Forelimb muscle (tissue), 1 donor: ENCODE data around the gene BPIFB1. TPM values are rescaled to one million over a fixed set of nuclear protein-coding genes. Genes with fewer than 3 reads are reported as not detected.

Source experiments
- DNase-seq: peaks from one replicate; pipeline ENCODE4 v3.0.0-alpha.2; 2013; ENCODE audit warnings: low read depth
- polyA plus RNA-seq: library from polyadenylated mRNA; unstranded; fragments of 120-200 nt; gene quantifications from one replicate; pipeline ENCODE4 v1.2.1, GENCODE V29; 2013; ENCODE audit not compliant: insufficient read length

BPIFB1 gene
- polyA plus RNA-seq, 1 donor, result not detected

DNA sequence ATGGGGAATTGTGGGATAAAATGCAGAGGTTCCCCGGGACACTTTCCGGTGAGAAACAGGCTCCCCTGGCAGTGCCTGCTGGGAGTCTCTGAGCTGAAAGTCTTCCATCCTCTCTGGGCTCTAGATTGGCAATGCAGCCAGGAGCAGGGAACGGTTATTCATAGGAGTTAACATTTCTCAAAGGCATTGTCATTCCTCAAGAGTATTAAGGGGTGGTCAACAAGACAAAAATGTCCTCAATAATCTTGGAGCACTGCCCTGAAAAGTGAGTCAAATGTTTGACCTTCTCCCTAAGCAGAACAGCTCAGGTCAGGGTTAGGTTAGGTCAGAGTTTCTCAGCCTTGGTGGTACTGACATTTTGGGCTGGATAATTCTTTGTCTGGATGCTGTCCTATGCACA lies 13.2 kb downstream of the BPIFB1 start:
- DNase-seq, result no peak

DNA sequence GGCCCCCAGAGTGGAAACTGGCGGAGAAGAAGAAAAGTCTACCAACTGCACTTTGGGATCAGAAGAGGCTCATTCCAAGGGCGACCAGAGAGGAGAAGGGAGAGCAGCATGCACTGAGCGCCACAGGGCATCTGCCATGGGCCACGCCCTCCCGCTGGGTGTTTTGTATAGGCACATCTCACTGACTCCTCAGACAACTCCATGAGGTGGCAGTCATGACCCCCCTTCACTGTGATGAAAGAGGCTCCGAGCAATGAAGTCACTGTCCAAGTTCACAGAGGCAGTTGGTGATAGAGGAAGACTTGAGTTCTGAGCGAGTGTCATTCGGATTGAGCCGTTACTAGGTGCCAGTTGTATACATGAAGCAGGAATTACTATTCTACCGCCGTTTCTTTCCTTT lies 15.4 kb downstream of the BPIFB1 start:
- no peak for DNase-seq

DNA sequence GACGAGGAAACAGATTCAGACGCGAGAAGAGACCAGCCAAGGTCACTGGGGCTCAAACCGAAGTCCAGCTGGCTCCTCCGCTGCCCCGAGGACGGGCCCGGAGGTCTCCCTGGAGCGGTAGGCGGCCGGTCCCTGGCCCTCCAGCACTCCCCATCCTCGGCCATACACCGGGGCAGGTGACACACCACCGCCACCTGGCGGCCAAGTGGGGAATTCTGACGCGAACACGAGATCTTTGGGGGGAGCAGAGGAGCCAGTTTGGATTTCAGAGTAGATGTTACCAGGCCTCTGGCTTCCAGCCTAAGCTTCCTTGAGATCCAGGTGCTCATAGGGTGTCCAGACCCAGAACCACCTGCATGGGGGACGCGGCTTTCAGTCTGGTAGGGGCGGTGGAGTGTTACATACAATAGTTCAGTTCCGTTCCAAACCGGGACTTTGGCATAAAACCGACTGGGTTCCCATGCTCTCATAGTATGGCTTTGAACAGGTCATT lies 16.1 kb downstream of the BPIFB1 start:
- no peak for DNase-seq

DNA sequence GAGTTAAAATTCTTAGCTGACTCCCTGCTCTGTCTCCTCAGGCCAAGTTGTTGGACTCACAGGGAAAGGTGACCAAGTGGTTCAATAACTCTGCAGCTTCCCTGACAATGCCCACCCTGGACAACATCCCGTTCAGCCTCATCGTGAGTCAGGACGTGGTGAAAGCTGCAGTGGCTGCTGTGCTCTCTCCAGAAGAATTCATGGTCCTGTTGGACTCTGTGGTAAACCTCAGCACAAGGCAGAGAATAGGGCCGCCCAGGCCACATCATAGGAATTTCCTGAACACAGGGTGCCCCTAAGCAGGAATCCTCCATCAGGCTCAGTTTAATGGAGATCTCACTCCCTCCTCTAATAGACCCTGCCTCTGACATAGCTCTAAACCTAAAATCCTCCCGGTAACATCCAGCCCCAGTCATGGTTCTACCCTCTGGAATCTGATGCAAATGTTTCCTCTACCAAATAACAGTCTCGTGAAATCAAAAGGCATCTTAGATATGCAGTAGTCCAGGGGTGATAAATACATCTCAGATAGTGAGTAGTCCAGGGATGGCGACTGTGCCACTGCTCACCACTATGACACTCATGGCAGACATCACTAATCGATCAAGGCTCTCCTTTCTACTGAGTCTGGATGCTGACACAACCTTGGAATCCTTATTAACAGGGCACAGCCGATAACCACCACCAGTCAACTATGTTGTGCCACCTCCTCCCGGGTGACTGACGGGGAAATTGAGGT lies 18.3 kb downstream of the BPIFB1 start:
- DNase-seq, result no peak

DNA sequence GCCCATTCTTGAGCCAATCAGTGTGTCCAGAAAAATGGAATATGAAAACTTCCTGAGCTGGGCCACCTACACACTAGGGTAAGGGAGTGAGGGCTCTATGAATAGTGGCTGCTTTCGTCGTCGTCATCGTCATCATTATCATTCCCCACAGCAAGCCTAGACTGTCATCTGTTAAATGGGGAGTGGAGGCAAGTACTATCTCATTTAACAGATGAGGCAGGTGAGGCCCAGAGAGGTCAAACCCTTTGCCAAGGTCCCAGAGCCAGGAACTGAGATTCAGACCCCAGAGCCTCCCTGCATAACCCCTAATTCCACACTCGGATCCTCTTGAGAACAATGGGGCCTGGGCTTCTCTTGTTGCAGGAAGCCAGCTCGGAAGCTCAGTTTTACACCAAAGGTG lies 20.6 kb downstream of the BPIFB1 start:
- DNase-seq, result no peak

DNA sequence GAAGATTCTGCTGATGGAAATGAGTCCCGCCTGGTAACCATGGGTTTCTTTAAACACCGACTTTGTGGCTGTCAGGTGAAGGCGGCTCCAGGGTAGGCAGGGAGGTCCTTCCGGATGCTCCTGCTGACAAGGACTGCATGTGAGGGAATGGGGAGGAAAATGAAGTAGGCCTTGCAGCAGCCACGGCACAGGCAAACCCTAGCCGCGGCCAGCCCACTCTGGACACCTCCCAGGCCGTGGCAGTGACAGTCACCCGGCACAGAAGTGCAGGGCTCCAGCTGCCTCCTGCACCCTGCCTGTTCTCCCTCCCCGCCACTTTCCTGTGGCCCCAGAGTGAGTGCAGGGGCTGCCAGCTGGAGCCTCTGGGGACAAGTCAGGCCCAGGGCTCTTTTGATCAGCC lies 21.0 kb downstream of the BPIFB1 start:
- DNase-seq, result no peak

DNA sequence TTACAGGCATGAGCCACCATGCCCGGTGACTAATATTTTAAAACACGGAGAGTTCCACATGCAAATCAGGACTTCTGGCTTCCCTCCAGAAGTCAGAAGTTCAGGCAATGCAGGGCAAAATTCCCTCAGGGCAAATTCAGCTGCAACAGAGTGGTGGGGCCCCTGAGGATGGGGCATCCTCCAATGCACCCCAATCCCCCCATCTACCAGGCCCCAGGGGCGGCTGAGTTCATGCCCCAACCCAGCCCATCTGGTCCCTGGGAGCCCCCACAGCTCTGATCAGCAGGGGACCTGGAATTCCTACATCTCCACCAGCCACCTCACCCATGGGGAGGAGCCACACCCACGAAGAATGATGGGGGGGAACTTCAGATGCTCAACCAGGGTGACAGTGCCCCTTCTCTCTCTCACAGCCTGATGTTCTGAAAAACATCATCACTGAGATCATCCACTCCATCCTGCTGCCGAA lies 22.6 kb downstream of the BPIFB1 start:
- no peak for DNase-seq

DNA sequence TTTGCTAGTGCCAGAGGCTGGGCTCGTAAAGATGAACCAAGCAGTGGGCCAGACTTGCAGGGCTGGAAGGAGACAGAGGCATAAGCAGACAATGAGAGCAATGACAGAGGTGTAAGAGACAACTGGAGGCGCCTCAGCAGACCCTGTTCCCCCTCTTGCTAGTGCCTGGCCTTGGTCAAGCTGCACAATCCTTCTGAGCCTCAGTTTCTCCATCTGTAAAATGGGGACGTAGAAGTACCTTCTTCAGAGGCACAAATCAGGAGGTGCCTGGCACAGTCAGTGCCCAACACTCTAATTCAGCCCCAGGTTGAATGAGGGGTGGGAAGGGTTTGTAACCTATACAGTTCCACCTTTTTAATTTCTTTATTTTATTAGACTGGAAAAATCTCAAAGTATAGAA lies 23.2 kb downstream of the BPIFB1 start:
- DNase-seq, result no peak

DNA sequence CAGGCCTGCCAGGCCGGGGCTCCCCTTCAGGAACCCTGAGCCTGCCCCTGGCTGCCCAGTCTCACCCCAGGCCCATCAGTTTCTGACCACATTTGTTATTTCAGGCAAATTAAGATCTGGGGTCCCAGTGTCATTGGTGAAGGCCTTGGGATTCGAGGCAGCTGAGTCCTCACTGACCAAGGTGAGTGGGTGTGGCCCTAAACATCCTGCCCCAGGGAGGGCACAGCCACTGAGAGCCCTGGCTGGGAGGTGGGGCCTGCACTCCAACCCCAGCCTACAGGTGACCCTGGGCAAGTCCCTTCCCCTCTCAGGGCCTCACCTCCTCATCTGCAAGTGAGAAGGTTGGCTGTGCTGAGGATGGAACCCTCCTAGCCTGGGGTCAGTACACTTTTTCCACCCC lies 23.8 kb downstream of the BPIFB1 start:
- no peak for DNase-seq

DNA sequence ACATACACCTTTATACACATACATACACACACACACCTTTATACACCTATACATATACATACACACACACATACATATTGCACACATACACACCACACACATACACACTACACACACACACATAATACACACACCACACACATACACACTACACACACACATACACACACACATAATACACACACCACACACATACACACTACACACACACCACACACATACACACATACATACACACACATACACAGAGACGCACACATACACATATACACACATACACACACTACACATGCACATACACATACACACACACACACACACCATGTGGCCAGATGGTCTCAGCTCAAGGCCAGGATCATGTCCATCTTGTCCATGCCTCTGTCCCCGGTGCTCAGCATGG lies 25.7 kb downstream of the BPIFB1 start:
- no peak for DNase-seq

DNA sequence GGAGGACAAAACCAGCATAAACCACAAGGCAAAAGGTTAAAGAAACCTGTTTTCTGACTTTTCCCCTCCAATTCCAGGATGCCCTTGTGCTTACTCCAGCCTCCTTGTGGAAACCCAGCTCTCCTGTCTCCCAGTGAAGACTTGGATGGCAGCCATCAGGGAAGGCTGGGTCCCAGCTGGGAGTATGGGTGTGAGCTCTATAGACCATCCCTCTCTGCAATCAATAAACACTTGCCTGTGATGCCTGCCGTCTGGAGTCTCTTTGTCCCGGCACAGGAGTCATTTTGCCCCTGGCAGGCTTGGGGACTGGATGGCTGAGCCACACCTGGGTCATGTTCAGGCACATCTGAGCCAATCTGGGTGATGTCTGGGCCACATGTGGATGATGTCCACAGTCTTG lies 26.6 kb downstream of the BPIFB1 start:
- DNase-seq, result no peak

DNA sequence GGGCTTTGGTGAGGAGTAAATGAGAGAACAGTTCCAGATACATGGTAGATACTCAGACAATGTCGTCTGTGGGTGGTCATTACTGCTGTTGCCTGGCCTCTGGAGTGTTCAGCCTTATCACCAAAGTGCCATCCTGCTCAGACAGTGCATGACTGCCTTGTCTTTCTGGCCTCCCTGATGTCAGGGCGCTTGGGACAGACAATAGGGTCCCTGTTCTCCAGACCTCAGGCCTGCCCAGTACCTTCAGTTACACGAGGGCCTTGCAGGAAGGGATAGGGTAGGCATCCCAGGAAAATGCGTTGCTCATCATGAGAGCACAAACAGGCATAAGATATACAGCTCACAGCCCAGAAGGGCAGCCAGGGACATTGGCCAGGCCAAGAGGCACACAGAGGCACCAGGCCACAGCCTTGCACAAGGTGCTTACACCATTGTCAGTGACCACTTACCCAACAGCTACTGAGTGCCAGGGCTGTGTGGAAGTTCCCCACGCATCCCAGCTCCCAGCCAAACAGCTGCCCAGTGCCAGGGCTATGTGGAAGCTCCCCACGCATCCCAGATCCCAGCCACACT lies 27.4 kb downstream of the BPIFB1 start:
- DNase-seq, result no peak

DNA sequence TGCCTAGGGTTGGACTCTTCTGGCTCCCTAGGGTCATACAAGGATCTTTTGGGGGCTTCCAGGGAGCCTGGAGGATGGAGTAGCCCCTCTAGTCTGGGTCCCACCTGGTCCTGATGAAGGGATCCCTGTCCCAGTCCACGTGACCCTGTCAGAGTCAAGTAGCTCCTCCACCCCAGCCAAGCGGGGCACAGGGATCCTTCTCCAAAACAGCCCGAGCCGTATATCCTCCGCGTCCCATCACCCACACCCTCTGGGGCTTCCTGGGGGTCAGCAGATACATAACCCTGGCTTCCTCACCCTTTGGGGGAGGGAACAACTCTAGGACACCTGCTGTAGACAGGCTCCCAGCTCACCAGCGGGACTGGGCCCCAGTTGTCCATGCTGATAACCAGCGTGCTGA lies 28.0 kb downstream of the BPIFB1 start:
- DNase-seq, result no peak

DNA sequence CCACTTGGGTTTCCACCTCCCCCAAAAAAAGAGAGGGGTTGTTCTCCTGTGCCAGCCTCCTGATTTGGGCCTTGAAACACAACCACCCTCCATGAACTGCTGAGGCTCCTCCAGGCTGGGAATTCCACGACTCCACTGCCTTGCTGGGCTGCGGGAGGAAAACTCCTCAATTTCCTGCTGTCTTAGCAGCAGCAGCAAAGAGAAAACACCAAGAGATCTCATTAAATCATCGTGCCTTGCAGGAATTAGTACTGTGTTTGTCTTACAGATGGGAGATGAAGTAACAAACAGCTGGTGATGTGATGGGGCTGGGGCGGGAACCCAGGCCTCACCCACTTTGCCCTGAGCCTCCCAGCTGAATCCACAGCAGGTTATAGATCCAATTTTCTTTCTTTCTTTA lies 29.0 kb downstream of the BPIFB1 start:
- no peak for DNase-seq

DNA sequence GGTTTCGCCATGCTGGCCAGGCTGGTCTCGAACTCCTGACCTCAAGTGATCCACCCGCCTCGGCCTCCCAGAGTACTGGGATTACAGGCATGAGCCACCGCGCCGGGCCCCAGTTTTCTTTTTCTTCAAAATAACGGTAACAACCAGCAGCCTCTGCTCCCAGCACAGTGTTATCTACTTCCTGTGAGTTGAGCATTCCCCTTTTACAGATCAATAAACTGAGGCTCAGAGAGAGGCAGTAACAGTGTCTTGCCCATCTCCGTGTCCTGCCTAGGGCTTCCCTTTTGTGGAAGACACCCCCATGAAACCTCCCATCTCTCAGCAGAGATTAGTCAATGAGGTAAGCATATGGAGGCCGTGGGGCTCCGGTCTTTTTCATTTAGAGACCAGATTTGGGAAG lies 29.6 kb downstream of the BPIFB1 start:
- no peak for DNase-seq

DNA sequence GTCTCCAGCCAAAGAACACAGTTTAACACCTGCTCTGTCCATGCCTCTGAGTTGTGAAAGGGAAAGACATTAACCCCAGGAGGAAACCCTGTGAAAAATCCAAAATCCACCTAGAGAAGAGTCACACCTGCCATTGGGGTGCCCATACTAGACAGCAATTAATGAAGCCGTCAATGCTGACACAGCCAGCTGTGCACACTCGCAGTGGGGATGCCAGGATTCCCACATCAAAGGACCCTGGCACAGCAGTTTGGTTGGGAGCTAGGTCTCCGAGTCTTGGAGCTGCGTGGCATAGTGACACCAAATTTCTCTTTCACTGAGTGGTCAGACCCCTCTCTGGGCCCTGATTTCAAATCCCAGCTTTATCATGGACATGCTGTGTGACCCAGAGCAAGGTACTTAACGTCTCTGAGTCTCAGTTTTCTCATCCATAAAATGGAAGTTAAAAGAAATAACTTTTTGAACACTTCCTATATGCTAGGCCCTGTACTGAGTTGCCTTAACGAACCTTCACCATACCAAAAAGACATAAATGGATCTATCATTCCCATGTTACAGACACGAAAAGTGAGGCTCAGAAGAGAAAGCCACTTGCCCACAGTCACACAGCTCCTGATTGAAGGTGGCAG lies 30.8 kb downstream of the BPIFB1 start:
- DNase-seq, result no peak

DNA sequence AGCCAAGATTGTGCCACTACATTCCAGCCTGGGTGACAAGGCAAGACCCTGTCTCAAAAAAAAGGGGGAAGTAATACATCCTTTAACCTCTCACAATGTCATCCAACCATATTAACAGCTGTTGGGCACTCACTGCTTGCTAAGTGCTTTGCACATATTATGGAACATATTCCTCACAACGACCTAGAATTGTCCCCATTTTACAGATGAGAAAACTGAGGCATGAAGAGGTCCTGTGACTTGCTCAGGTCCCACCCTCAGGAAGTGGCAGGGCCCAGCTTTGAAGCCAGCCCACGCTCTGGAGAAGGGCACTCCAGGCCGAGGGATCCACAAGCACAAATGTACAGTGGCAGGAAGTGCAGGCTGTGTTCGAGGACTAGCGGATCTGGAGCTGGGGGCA lies 33.3 kb downstream of the BPIFB1 start:
- DNase-seq, result no peak

DNA sequence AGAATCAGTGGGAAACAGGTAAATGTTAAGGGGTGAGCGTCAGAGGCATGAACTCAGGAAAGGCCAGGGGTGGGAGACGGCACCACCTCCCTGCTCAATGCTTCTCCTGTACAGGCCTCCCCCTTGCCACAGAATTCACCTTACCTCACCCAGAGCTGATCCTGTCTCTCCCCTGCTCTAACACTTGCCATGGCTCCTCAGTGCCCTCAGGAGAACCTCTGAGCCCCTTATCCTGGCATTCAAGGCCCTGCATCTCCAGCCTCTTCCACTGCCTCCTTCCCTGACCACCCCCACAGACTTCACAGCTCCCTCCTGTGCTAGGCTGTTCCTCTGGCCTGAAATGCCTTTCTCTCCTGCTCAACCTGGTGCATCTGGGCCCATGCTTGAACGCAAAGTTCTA lies 33.9 kb downstream of the BPIFB1 start:
- DNase-seq, result no peak

DNA sequence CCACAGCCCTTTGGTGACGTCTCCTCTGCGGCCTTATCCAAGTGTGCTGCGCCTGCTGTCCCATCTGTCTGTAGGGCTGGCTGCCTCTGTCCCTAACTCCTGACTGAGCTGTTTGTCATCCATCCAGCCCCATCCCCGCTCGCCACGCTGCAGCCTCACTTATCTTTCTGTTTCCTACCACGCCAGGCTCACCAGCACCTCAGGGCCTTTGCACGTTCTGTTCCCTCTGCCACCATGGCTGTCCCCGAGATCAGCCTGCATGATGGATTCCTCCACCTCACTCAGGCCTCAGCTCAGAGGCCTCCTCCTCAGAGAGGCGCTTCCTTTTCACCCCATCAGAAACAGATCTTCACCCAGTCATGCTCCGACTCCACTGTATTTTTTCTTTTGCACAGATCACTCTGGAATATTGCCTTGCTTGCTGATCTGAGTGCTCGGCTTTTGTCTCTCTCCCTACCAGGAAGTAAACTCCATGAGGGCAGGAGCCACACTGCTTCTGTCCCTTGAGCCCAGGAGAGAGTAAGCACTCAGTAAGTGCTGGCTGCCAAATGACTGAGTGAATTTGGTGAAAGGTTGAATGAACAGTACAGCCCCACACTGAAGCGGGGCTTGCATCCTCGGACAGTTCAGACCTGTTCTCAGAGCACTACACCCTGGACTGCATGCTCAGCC lies 34.5 kb downstream of the BPIFB1 start:
- no peak for DNase-seq

DNA sequence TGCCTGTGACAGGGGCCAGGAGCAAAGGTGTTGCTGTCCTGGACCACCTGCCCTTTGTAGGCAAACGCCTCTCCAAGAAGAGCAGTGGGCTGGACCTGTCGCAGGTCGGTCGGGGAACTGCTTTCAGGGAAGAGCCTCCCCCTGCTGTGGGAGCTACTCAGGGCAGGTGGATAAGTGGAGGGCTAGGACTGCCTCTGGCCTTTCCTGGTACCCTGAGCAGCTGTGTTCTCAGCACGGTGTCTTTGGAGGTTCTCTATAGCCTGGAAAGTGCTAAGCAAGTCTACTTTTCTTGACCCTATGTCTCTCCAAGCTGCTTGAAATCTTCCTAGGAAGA lies 35.0 kb downstream of the BPIFB1 start:
- no peak for DNase-seq

DNA sequence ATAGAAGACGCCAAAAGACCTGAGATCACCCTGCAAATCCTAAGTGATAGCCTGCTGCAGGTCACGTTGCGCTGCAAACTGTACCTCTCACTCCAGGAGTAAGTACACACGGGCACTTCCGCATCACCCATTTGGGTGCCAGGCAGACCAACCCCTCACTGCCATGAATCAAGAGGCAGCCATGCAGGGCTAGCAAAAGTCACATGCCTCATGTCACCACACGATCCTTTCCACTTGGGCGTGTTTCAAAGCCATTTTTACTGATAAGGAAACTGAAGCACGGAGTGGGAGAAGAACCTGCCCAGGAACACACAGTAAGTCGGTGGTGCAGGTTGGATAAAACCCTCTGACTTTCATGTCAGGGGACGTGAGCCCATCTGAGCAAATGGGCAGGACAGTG lies 37.0 kb downstream of the BPIFB1 start:
- no peak for DNase-seq

DNA sequence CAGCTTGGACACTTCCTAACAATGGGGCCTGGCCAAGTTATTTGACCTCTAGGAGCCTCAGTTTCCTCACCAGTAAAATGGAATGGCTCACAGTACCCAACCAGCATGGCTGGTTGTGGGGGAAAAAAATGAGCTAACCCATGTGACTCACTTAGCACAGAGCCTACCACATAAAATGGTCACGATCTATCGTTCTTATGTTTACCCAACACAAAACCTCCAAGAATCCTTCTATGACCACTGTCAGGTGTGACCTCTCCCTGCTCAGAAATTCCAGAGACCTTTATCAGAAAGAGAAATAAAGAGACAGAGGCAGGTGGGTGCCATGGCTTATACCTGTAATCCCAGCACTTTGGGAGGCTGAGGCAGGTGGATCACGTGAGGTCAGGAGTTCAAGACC lies 39.4 kb downstream of the BPIFB1 start:
- no peak for DNase-seq

DNA sequence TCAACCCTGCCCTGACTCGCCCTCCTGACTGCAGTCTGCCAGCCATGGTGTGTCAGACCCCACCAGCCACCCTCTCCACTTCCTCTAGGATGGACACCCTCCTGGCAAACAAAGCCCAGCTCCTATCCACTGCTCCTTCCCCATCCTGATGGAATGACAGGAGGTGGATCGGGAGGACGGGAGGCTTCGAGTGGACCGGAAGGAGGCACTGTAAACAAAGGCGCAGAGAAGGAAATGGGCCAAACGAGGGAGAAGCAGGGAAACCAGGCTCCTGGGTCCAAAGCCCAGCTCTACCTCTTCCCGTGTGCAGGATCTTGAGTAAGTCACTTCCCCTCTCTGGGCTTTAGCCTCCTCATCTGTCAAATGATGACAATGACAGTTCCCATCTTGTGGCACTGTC lies 40.2 kb downstream of the BPIFB1 start:
- DNase-seq, result no peak
